NCI-H2196 treated with DMSO at 0.1 percent for 48 hours (cell line): Measurements from ENCODE around the gene STYXL2.

Experiments used
- DNase-seq: peaks from one replicate; lab custom pipeline; 2025; ENCODE audit not compliant: unreplicated experiment; lab: John Stamatoyannopoulos, UW

STYXL2 gene

DNA sequence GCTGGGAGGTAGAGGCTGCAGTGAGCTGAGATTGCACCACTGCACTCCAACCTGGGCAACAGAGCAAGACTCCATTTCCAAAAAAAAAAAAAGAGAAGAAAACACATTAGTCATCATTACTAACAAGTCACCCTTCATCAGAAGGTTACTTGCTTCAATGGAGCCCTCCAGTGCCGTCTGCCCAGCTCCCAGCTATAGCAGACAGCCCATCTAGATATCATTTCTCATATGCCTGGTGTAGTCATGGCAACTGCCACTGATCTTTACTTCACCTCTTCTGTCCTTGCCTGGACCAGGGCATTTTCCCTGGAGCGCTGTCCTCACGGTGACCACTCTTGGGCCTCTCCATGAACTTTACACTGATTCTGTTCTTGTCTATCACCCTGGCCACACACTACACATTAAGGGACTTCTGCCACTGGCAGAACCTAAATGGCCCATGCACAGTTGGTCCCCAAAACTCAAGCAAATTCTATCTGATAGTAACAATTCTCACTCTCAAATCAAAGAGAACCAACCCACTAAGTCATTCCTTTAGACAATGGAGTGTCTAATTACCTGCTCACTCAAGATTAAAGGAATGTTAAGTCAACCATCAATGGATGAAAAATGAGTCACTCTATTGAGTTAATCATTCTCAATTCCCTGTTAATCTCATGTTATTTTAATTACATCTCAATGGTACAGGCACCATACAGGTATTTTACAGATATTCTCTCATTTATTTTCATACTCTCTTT, 16.6 kb upstream of the STYXL2 start:
- no peak for DNase-seq

DNA sequence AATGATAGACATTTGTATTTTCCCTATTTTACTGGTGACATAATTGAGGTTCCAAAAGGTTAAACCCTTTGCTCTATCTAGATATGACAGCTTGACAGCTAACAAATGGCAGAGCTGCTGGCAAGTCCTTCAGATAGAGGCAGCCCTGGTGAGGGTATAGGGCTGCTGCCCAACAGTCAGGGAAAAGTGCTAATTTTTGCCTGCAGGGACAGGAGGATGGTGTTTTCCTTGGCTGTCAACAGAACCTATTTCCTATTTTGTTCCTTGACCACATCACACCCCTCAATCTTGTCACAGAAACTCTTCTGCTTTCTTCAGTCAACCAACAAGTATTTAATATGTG, 16.0 kb upstream of the STYXL2 start:
- DNase-seq: no peak

DNA sequence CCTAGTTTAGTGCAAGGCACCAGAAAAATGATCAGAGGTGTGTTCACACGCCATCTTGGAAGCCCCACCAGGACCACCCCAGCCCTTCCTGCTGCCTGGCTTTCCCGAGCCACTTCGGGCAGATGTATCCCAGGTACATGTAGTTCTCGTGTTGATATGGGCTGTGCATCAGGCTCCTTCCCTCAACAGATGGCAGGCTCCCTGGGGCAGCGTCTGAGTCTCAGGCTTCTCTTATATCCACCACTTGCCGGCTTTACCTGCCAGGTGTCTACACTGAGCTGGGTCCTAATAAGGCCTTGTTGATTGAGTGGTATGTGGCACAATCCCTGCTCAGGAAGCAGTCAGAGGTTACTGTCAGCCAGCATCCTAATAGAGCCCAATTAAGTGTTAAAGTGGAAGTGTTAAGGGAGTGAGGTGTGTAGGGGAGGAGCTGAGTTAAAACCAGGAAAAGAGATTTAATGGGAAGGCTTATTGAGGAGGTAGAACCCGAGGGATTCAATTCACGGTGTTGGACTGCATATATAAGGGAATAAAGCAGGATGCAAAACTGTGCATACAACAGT, 12.2 kb upstream of the STYXL2 start:
- no peak for DNase-seq

DNA sequence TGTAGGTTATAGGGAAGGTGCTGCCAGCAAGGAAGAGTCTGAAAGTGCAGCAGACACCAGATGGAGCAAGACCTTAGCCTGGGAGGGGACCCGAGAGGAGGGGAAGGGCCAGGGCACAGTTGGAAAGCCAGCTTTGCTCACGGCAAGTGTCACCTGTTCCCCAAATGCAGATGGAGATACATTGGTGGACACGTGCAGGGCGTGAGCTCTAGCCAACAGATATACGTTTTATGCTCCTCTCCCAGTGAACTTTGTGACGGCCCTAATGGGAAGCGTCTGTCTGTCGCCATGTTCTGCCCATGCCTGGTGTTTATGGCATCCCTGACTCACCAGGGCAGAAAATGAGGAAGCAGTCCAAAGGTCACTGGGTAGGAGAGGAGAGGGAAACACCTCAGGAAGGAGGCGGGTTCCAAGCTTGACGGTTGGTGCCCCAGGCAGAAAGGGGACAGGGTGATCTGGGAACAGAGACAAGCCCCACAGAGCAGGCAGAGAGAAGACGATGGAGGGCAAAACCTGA, 11.3 kb upstream of the STYXL2 start:
- no peak for DNase-seq

DNA sequence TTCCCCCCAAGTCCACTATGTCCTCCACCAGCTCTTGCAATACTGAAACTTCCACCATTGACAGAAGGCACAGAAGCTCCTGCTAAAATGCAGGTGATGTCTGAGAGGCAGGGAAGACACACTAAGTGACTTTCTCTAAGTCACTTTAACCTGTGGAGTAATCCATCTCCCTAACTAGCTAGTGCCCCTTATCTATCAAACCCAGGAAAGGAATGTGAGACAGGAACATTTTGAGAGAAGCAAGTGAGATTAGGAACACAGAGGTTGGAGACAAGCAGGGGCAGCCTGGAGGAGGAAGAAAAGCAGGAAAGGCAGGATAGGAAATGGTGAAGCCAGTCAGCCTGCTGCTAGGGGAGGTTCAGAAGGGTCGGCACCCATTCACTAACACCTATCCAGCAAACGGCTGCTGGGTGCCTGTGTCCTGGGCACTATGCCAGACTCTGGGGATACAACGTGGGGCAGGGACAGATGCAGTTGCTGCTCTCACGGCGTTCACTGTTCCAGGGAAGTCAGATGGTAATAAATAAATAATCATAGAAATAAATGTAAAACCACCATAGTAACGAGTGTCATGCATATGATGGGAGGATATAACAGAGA, 10.7 kb upstream of the STYXL2 start:
- no peak for DNase-seq

DNA sequence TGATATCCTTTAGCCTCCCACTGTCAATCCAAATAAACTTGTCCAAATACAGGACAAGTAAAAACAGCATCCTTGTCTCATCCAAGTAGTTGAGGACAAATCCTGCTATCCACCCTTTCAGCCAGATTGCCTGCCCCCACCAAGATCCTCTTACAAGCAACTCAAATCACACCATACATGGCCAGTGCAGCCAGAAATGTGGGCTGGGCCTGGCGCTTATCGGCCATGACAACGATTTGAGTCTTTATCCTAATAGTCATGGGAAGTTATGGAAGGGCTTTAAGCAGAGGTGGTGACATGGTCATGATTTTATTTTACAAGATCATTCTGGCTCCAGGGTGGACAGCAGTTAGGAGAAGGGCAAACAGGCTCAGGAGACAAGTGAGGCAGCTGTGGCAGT, 10.0 kb upstream of the STYXL2 start:
- DNase-seq: no peak

DNA sequence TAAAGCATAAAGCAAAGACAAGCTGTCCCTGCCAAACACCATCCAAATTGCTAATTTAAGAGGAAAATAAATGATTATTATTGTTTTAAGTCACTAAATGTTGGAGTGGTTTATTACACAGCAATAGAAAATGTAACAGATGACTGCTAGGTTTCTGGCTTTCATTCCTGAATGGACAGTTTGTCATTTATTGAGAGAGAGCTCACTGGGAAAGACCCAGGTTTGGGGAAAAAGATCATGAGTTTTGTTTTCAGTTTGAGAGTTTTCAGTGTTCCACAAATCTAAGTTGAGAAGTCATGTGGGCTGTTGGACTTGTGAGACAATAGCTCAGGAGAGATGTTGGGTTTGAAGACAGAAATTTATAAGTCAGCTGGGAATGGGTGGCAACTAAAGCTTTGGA, 9.1 kb upstream of the STYXL2 start:
- no peak for DNase-seq

DNA sequence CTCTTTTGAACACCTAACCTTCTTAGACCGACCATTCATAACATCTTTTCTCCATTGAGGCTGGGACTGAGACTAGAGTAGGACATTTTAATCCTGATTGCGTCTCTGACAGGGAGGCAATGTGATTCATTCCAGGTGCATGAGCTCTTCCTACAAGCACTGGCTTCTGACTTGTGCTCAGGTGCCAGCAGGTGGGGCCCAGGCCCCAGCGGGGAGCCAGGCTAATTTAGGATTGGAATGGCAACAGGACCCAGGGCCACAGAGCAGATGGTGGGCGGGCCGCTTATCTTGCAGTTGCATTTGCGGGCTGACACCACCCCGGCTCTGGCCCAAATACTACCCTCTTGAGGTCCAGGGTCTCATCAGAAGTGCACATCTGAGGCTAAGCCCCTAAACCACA, 7.8 kb upstream of the STYXL2 start:
- DNase-seq: no peak

DNA sequence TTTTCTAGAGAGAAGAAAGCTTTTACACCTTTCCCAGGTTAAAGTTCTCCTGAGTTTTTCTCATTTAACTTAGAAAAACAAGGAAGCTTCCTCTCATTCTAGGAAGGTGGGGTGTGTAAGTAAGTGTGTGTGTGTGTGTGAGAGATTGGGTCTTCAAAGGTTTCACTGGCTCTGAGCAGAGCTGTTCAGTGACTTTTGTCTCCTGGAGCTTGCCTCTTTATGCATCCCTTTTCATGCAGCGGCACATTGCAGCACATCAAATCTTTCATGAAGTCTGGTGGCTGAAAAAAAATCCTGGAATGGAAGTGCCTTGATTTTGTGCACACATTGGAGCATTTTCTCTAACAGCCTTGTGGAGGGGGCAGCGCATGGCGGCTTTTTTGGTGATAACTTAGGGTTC, 7.1 kb upstream of the STYXL2 start:
- DNase-seq: no peak

DNA sequence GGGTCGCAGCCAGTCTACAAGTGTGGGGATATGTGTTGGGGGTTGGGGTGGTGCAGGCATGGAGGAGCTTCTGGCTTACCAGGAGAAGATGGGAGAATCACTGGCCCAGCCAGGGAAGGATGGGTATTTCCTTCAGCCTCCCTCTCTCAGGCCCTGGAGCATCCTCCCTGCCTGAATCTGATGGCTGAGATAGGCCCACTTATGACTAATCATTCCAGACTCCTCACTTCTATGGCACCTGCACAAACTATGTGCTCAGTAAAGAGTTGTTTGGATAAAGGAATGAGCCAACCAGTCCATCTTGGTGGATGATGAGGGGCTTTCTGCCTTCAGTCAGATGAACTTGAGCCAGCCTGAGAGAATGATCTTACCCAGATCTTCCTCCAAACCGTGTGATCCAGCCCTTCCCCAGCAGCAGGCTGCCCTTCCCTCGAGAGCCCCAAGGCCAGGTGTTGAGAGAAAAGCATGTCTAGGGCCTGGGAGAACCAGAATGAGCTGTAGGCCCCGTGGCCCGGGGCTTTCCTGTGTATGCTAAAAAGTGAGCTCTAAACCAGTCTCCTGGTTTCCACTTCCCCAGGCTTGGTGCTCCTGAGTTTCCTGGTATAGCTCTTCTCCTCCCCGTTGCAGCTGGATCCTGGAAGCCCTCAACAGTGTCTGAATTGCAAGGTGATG, 5.0 kb upstream of the STYXL2 start:
- DNase-seq: no peak

DNA sequence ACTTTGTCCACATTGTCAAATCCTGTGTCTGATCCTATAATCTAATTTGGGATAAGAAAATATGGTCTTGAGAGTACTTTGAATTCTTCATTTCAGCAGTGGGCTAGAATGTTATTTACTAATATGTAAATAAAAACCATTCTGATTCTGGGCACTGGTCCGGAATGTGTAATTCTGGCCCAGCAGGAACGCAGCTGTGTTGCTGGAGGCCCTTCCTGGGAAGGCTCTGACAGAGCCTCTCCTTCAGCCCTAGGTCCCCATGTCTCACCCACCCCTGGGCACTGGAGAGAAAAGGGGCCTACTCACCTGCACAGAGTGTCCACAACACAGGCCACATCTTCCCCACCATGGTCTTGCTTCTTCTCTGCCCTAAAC, 3.9 kb upstream of the STYXL2 start:
- no peak for DNase-seq

DNA sequence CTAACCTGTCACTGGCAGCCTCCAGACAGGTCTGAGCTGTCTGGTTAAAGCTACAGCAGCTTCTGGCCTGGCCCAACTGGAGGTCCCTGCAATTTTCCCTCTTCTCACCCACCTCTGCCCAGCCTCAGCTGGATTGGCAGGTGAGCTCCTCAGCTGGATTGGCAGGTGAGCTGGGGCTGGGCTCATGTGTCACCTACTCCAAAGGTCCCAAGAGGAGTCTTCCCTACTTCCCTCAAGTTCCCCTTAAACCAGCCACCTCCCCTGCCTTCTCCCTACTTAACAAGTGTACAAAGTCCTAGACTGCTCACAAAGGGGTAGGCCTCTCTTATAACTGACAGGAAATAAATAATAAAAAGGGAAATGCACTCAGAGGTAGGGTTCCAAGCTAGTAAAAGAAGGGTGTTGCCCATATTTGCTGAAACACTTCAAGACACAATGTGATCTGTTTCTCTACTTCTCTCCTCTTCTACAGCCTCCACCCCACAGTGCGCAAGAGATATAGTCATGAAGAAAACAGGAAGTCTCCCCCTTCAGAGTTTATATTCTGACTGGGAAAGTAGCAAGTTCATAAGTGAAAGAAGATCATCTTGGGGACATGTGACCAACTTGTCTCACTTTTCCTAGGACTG, 3.4 kb upstream of the STYXL2 start, which contains the start of gene GPA33:
Gene GPA33, minus strand, starts transcription at position 64 of the 629 bp plus-strand sequence. CDS start 90 bp downstream, outside the sequence.
- no peak for DNase-seq

DNA sequence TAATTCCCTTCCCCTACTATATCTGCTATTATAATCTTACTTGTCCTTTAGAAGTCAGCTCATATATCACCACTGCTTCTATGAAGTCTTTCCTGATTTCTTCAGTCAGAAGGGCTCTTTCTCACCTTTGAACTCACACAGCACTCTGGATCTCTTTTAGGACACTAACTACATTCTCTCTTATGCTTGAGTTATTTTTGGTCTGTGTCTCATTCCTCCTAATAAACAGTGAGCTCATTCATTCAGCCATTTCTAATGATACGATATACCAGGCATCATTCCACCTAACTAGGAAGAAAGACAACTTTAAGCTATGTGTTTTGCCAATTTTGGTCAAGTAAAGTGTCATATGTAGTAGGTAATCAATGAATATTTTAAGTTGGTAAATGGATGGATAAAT, 1.2 kb upstream of the STYXL2 start:
- DNase-seq: no peak

DNA sequence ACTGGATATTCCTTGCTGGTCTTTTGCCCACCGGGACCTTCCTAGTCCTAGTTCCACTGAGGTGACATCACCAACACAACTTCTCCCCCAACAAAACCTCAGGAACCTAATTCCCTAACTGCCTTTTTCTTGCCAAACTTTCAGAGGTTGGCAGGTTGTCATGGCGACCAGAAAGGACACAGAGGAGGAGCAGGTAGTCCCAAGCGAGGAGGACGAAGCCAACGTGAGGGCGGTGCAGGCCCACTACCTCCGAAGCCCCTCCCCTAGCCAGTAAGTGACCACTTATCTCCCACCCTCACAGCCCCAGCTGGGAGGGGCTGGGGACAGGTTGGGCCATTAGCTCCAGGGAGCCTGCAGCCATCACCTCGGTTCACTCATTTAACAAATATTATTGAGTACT, 815 bp downstream of the STYXL2 start:
- no peak for DNase-seq

DNA sequence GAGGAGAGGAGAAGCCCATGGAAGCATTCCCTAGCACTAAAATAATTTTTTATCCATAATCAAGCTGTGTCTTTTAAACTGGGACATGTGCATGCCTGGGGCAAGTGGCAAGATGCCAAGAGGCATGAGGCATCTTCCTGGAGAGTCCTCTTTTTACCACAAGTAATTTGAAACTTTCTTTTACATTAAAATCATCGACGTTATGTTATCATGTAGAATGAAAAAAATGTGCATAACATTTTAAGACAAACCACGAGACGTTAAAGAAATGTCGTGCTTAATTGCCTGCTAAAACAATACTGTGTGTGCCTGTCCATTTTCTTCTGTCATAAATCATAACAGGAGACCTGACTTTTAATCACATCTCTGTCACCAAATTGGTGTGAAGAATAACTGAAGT, 1.5 kb downstream of the STYXL2 start:
- no peak for DNase-seq

DNA sequence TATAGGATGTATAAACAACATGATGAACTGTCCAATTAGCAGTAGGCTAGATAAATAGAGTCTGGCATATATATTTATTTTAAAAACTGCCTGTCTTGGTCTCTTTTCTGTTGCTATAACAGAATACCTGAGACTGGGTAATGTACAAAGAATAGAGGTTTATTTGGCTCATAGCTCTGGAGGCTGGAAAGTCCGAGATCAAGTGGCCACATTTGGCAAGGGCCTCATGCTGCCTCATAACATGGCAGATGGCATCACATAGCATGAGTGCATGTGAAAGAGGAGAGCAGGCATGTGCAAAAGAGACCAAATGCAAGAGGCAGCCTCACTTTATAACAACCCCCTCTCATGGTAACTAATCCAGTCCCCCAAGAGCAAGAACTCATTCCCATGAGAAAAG, 6.0 kb downstream of the STYXL2 start:
- no peak for DNase-seq

DNA sequence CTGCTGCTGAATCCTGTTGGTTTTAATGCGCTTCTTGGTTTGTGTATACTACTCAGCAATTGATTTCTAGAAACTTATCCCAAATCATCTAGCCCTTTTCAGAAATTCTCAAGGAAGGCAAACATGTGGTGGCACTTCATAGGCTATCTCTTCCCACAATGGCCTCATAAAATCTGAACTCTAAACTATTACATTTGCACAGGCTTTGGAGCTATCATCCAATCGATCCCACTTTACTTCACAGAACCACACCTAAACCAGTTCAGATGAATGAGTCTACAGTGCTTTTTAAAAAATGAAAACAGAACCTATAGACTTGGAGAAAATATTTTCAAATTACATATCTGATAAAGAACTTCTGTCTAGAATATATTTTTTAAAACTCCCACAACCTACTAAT, 6.9 kb downstream of the STYXL2 start:
- no peak for DNase-seq

DNA sequence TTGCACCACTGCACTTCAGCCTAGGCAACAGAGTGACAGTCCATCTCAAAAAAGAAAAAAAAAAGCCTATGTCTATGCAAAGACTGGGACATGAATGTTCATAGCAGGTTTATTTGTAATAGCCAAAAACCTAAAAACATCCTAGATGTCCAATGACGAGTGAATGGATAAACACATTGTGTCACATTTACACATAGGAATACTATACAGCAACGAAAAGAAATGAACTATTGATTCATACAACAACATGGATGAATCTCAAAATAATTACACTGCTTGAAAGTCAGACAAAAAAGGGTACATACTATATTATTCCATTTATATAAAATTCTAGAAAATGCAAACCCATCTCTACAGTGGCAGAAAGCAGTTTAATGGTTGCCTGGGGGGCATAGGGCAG, 7.9 kb downstream of the STYXL2 start:
- DNase-seq: no peak

DNA sequence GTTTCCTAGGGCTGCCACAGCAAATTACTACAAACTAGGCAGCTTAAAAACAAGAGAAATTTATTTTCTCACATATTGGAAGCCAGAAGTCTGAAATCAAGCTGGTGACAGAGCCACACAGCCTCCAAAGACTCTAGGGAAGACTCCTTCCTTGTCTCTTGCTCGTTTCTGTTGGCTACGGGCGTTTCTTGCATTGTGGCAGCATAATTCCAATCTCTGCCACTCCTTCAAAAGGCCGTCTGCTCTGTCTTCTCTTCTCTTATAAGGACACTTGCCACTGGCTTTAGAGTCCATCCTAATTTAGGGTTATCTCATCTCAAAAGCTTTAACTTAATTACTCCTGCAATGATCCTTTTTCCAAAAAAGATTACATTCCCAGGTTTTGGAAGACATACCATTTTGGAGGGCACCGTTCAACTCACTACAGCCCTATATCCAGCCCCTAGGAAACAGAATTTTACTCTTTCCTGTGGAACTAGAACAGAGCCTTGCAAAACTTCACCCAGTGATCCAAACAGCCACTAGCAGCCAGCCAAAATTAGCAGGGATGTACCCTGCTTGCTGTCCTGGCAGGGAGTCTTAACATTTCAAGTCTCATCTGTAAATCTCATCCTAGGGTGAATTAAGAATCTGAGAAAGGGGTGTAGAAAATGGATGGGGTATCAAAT, 9.2 kb downstream of the STYXL2 start:
- no peak for DNase-seq

DNA sequence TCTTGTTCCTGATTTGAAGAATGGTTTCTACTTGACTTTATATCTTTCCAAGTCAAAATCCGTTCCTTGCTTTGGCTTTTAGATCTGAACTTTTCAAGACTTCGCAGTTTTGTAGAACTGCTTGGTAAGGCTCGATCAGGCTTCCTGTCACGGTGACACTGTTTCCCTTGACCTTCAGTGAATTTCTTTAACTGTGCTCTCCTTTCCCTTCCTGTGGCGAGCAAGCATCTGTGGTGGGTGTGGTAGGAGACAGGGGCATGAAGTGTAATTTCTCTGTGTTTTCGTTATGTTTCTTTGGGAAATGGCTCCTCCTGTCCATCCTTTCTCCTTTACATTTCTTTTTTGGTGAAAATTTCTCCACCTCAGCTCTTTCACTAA, 10.4 kb downstream of the STYXL2 start:
- DNase-seq: no peak
